Measurements from ENCODE around the gene TNFAIP3. TPM values are rescaled to one million over a fixed set of nuclear protein-coding genes. Genes with fewer than 3 reads are reported as not detected.

The TNFAIP3 gene
- total and polyA plus RNA-seq, 2 of the 8 experiments (the other 6 are each of a cell fraction or from before 2014, with no cell fraction given), result 1.6 to 2.0 TPM

- H3K27ac ChIP-seq (ENCODE audit: low read depth, low read length), result no peak overlapping the region
- H4K5ac ChIP-seq (ENCODE audit: insufficient read length, low read depth, low read length), result no peak overlapping the region
- no peak overlapping the region for H3K4me3 ChIP-seq (ENCODE audit: extremely low read depth in 1 of 4, insufficient read depth in 2 of 4, low read depth in 3 of 4, low read length in 4 of 4)
- no peaks in the 10 kb centered on the region for H3K27me3 ChIP-seq (replicated peaks in 1 of 4; ENCODE audit: control insufficient read depth in 3 of 4, extremely low read depth in 1 of 4, insufficient read depth in 3 of 4, low read length in 3 of 4)
- H2BK120ac ChIP-seq (replicated peaks; ENCODE audit: low read depth, low read length), result no peak overlapping the region
- CTCF ChIA-PET (ENCODE audit: partially characterized antibody), result interaction anchor here (0.6 kb wide), 1 partner anchor 333 kb away, joined by 4 read pairs; no protein-coding TSS in a partner anchor
- DNase-seq (ENCODE audit: low read depth in 1 of 2, low spot score in 2 of 2) (no peak), FAIRE-seq (no peak)
- H3K56ac ChIP-seq (replicated peaks; ENCODE audit: insufficient read length, low read depth, low read length), result no peak overlapping the region
- peaks cover 2% of the 10 kb centered on the region; the same call in 1 of the 2 replicates for H3K23me2 ChIP-seq (ENCODE audit: low read depth, low read length)
- H3K36me3 ChIP-seq (ENCODE audit: control insufficient read depth in 2 of 4, insufficient read depth in 4 of 4, low read length in 3 of 4), result no peaks in the 10 kb centered on the region
- H2AFZ ChIP-seq (ENCODE audit: low read length), result no peak overlapping the region
- H2BK20ac ChIP-seq (ENCODE audit: low read length), result no peak overlapping the region
- no peaks in the 10 kb centered on the region for H3K4me1 ChIP-seq (replicated peaks in 1 of 4; ENCODE audit: control insufficient read depth in 3 of 4, insufficient read depth in 4 of 4, low read length in 3 of 4)
- H3K23ac ChIP-seq (ENCODE audit: insufficient read length), result no peak overlapping the region
- H3K4ac ChIP-seq (replicated peaks; ENCODE audit: insufficient read length, low read depth, low read length), result no peak overlapping the region
- WGBS, 2 experiments (ENCODE audit: extremely low coverage in 1 of 2, insufficient coverage in 1 of 2, insufficient read length in 1 of 2, insufficient replicate concordance in 2 of 2, low coverage in 1 of 2, low lambda C conversion rate in 2 of 2, missing lambda C conversion rate in 1 of 2), result 88% methylated on average over 2 of the region's 2 CpGs; no CpG with 5 or more reads in 1 of the 2 experiments
- H3K79me1 ChIP-seq (ENCODE audit: low read depth, low read length), result no peaks in the 10 kb centered on the region
- H4K20me1 ChIP-seq (replicated peaks in 1 of 2; ENCODE audit: control insufficient read depth in 1 of 2, insufficient read depth in 2 of 2, low read length in 2 of 2), result no peaks in the 10 kb centered on the region
- no peak overlapping the region for H2BK12ac ChIP-seq (ENCODE audit: low read depth, low read length)
- no peak overlapping the region for H3K18ac ChIP-seq (ENCODE audit: extremely low read depth, low read length)
- no peak overlapping the region for H3K14ac ChIP-seq (ENCODE audit: insufficient read length)
- H3K4me2 ChIP-seq (ENCODE audit: insufficient read depth in 1 of 2, low read depth in 2 of 2, low read length in 2 of 2), result no peak overlapping the region
- H2BK15ac ChIP-seq (ENCODE audit: low read length), result no peak overlapping the region
- no peak overlapping the region for H2AK5ac ChIP-seq (ENCODE audit: low read depth, low read length)
- H3K9ac ChIP-seq (replicated peaks in 1 of 4; ENCODE audit: extremely low read depth in 1 of 4, low read depth in 3 of 4, low read length in 3 of 4), result no peak overlapping the region
- H4K91ac ChIP-seq (replicated peaks; ENCODE audit: insufficient read length, low read length), result no peak overlapping the region
- POLR2A ChIA-PET (ENCODE audit: partially characterized antibody), result interaction anchor here (0.6 kb wide), 1 partner anchor 67 kb away, joined by 3 read pairs; no protein-coding TSS in a partner anchor
- no peaks in the 10 kb centered on the region for H3K79me2 ChIP-seq (ENCODE audit: control insufficient read depth in 1 of 2, insufficient read depth in 2 of 2, low read length in 2 of 2)
- no peak overlapping the region for H2BK5ac ChIP-seq (ENCODE audit: low read depth, low read length)
- TF ChIP-seq GABPA (IDR thresholded peaks at IDR 0.05; ENCODE audit: borderline replicate concordance, insufficient read depth, low read length) (no peak), CTCF (IDR thresholded peaks at IDR 0.05; ENCODE audit: control extremely low read depth in 1 of 3, insufficient read depth in 1 of 3, low read depth in 1 of 3, low read length in 3 of 3) (no peak), CREB1 (IDR thresholded peaks at IDR 0.05) (no peak), ZNF274 (IDR thresholded peaks at IDR 0.05; ENCODE audit: borderline replicate concordance, extremely low read depth, low read length) (no peak)
- no peak overlapping the region for H4K8ac ChIP-seq (ENCODE audit: extremely low read depth, insufficient read depth, low read length)
- H3K9me3 ChIP-seq (ENCODE audit: insufficient read depth in 2 of 2, low read depth in 1 of 2, low read length in 1 of 2), result no peaks in the 10 kb centered on the region
These were observed 33.8 kb downstream of the TNFAIP3 start for GRCh38 chr6:137900815-137901214.
